Right renal cortex interstitium (tissue), 3 donors: ENCODE results near the gene PDE7B. TPM values are rescaled to one million over a fixed set of nuclear protein-coding genes. Genes with fewer than 3 reads are reported as not detected.
"Not testable (repeated sequence)": the region's sequence is repeated elsewhere in the genome, so short reads cannot be mapped to it uniquely, and the experiment has no call there.

Experiments
- DNase-seq, 3 donors: peaks; one replicate each; pipeline ENCODE4 v3.0.0-alpha.2; 2013; ENCODE audit warnings: low read depth in 3 of 3, low spot score in 2 of 3
- polyA plus RNA-seq, 3 donors: library from polyadenylated mRNA; unstranded; fragments of 120-200 nt; gene quantifications; one replicate each; pipeline ENCODE4 v1.2.1, GENCODE V29; 2013; ENCODE audit not compliant: insufficient read length in 3 of 3

The PDE7B gene
- polyA plus RNA-seq, 3 donors: 8.3 to 9.2 (median 8.7) TPM

GRCh38 chr6:135842618-135843392 is 8.7 kb upstream of the PDE7B start:
- no peak for DNase-seq

DNA sequence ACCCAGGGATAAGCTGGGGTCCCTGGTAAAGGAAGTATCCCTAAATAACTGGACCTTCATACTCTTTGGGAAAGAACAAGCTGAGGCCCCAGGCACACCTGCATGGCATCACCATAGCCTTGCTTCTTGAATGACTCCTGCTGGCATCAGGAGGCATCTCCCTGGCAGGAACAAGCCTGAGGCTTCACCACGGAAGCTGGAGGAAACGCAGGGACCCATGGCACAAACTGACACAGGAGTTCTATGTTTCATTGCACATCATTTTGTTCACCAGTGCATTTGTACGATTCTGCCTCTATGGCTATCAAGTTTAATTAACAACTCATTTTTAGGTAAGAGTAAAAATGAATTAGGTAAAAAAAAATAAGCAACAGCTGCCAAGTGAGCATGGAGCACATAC is 619 bp upstream of the PDE7B start:
- no peak for DNase-seq

DNA sequence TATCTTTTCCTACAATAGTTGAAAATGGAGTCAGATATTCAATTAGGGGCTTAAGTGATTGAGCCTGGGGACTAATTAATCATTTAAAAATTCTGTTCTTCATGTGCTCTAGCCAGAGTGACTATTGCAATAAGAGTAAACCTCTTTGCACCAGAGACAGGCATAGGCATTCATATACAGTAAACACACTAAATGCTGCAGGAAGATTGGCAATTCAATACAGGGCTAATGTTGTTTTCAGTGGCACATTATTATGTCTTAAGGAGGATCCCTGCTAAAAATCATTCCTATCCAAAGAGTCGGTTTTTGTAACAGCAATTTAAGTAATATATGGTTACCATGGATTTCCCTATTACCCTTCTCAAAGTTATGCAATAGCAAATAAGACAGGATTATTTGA is 1.2 kb downstream of the PDE7B start:
- DNase-seq: no peak

GRCh38 chr6:135853227-135853626 is 1.7 kb downstream of the PDE7B start:
- no peak for DNase-seq

DNA sequence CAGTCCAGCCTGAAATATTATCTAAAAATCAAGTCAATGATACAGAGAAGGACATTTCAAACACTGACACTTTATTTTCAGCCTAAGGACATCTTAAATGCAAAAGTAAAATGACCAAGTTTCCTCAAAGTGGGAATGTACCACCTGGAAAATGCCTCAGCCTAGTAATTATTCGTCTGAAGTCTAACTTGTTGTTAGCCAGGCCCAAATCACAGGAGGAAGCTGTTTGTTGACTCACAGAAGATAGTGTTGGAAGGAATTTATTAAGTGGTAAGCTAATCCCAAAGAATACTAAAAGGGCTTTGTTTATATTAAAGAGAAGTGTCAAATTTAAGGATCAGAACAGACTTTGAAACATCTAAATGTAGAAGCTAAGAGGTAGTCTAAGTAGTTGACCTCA is 2.5 kb downstream of the PDE7B start:
- no peak for DNase-seq

- DNase-seq: no peak
Observed at GRCh38 chr6:135854799-135855198, 3.3 kb downstream of the PDE7B start.

DNA sequence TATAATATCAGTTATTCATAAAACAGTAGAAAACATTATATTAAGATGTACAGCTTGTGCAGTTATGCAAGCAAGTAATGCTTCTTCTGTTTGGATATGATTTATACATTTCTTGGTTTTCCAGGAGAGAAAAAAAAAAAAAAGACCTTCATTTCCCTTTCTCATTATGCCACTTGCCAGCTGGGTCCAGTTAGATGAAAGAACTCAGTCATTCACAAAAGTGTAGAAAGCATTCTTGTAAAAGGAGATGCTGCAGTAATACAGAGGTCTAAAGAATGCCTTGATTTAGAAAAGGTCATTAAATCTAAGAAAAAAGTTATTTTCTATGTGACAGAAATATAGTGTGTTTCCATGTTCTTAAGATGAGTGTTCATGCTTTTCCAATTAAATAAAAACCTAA is 7.4 kb downstream of the PDE7B start:
- DNase-seq: no peak

DNA sequence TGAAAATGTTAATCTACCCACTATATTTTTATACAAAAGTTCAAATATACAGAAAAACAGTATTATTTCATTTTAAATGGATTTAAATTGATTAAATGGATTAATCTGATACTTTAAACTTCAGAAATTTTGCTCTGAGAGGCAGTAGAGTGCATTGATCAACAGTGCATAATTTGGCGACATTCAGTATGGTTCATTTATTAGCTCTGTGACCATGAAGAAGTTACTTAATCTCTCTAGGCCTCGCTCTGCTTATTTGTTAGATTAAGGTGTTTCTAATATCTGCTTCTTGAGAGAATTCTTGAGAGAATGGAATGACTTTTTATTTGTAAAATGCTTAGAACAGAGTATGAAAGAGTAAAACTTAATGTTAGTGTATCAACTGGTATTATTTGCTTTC is 8.9 kb downstream of the PDE7B start:
- no peak for DNase-seq

DNA sequence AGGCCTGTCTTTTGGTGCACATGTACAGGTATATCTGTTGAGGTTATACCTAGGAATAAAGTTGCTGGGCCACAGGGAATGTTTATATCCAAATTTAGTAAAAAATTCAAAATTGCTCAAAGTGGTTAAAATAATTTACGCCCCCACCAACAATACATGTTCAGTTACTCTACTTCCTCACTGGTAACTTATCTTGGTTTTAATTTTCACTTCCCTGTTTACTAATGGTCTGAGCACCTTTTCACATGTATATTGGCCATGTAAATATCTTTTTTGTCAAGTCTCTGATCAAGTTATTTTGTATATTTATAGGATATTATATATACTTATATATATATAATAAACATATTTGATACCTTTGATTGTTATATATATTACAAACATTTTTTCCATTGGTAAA is 9.7 kb downstream of the PDE7B start:
- no peak for DNase-seq

- not testable (repeated sequence) for DNase-seq
Observed at GRCh38 chr6:135864929-135865328, 13.4 kb downstream of the PDE7B start.

DNA sequence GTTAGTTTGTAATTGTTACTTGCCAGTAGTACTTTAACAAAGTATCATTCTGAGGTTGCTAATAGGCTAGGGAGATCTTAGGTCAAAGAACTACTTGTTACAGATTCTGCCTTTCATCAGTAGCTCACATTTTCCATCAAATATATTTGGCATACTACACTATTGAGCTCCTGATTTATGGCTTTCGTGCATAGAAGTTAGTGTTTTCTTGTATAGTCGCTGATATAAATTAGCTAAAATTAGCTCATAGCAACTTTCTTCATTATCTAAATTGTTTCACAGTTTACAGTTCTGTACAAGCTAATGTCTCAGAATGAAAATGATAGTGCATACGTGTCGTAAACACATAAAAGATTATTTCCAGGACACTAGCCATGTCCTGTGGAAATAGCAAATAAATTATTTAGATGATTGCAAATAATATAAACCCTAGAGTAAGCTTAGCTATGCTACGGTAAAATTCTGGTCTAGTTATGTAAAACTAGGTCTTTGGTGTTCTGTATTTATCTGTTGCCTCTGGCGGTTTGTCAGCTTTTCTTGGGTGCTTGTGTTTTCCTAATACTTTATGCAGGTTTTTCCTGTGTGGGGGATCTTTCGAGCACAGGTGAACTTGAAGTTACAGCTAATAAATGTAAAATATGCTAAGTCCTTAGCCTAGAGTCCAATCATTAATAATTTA is 15.1 kb downstream of the PDE7B start:
- DNase-seq: no peak

- no peak for DNase-seq
Observed at GRCh38 chr6:135867332-135867731, 15.8 kb downstream of the PDE7B start.

DNA sequence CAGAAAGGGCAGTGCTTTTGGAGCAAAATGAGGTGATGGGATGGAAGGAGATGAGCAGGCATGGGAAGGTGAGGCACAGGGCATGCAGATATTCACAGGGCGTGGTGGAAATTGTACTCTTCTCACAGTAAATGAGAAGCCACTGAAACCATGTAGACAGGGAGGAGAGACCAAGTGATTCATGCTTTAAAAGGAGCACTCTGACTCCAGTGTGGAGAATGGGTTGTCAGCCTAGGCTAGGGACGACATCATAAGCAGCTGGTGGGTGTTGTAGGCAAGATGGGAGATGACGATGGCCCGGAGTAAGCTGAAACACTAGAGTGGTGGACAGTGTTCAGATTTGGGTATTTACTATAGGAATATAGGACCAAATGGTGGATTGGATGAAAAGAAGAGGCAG is 18.4 kb downstream of the PDE7B start:
- no peak for DNase-seq

DNA sequence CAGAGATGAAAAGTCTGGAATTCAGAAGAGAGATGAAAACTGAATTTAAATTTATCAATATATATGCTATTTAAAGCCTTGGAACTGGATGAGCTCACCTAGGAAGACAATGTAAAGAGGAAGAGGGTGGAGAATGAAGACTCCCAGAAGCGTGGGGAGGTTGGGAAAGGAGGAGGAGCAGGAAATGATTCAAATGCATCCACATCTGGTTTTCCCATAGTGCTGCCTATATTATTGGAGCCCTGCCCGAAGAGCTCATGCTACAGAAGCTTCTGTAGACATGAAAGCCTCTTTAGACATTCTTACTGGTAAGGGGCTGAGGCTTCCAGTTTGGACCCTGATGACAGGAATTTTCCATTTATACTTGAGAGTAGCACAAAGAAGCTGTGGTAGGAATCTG is 19.2 kb downstream of the PDE7B start:
- DNase-seq: no peak

GRCh38 chr6:135871296-135871695 is 19.8 kb downstream of the PDE7B start:
- no peak for DNase-seq

- DNase-seq: no peak
Observed at GRCh38 chr6:135871878-135872277, 20.4 kb downstream of the PDE7B start.

- no peak for DNase-seq
Observed at GRCh38 chr6:135875446-135875845, 23.9 kb downstream of the PDE7B start.

DNA sequence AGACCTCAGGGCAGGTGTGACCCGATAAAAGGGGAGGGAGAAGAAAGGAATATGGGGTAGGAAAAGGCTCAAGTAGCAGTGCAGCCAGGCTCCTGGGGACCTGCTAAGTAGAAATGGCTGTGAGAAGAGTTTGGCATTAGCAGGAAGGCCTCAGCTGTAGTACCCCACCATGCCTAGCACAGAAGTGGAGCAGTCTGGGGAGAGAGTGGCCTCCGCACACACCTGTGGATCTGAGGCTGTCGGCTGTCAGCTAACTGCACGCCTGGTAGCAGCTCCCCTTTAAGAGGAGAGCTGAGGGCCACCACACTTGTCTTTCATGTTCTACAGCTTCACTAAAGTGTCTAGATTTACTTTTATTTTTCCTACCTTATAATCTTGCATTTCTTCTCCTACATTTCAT is 24.6 kb downstream of the PDE7B start:
- no peak for DNase-seq

GRCh38 chr6:135877666-135878065 is 26.2 kb downstream of the PDE7B start:
- no peak for DNase-seq

DNA sequence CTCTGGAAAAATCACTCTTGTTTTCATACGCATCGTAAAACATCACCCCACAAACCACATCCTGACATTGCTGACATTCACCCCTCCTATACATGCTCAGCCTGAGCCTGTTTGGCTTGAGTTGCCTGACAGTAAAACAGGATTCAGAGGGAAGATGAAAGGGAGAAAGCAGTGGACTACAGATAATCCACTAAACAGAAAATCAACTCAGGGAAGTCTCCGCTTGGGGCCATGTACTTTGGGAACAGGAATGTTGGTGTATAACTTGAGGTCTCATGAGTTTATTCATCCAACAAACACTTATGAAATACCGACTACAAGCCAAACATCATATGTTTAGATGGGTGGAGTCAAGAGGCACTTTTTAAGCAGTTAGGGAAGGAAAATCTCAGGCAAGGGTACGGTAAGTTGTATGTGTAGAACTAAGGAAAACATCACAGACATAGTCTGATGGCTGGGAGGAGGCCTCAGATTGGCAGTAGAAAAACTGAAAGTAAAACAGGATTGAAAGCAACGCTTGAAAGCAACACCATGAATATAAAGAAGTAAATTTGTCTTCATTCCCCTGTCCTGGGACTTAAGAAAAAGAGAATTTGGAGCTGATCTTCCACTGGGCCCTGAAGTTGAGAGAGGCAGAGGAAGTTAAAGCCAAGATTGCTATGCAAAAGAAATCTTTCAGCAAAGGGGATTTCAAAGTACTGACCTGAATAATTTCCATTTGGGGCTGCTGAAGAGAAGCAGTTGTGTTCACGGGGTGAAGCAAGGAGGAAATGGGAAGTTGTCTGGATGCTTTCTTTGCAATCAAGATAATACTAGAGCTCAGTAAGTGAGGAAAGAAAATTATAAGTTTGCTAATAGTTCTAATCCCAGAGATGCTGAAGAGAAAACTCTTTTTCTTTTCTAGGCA is 28.8 kb downstream of the PDE7B start:
- no peak for DNase-seq

DNA sequence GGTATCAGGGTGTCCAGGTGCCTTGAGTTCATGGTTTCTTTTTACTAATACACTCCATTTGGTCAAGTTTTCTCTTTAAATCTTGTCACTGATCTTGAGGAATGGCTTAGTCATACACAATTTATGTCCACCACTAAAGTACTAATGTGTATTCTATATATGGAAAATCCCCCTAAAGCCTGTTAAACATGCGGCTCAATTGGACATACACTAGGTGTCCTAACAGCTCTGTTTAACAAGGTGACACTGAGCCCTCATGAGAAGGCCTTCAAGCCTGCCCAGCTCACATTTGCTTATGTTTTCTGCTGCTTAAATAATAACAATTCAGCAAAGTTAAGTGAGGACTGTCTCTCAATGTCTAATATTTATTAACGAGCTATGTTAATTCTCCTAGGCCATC is 31.5 kb downstream of the PDE7B start:
- no peak for DNase-seq
